Neural cell (in vitro differentiated cells): Measurements from ENCODE around the gene LDLRAD3. TPM values are rescaled to one million over a fixed set of nuclear protein-coding genes. Genes with fewer than 3 reads are reported as not detected.

Source experiments
- H2AFZ ChIP-seq: fragments of 200-600, 300-800 bp; sonication (generic), shearing (Covaris generic); 2 replicates; pipeline ENCODE4 v1.6.0; 2014; ENCODE audit warnings: low read depth, mild to moderate bottlenecking, antibody characterized with exemption, low read length, moderate library complexity
- H3F3A ChIP-seq: fragments of 200-600 bp; shearing (Covaris generic); 2 replicates; pipeline ENCODE4 v1.6.1; 2016; ENCODE audit warnings: mild to moderate bottlenecking, moderate library complexity, mixed read lengths, antibody characterized with exemption, low read length; ENCODE audit not compliant: insufficient read depth, poor library complexity, severe bottlenecking
- H3K27ac ChIP-seq: fragments of 200-600, 300-800 bp; sonication (generic), shearing (Covaris generic); 2 replicates; pipeline ENCODE4 v1.5.1; 2014; ENCODE audit warnings: mild to moderate bottlenecking, low read length, moderate library complexity
- H3K27me3 ChIP-seq: fragments of 300-800, 200-600 bp; sonication (generic), shearing (Covaris generic); 2 replicates; pipeline ENCODE4 v1.6.0; 2014; ENCODE audit warnings: mild to moderate bottlenecking, low read depth, low read length, moderate library complexity; ENCODE audit not compliant: insufficient read depth
- H3K36me3 ChIP-seq: fragments of 300-800, 200-600 bp; sonication (generic), shearing (Covaris generic); 2 replicates; pipeline ENCODE4 v1.5.1; 2014; ENCODE audit warnings: mild to moderate bottlenecking, antibody characterized with exemption, low read length, moderate library complexity; ENCODE audit not compliant: insufficient read depth
- H3K4me2 ChIP-seq: fragments of 300-800, 200-600 bp; sonication (generic), shearing (Covaris generic); 2 replicates; pipeline ENCODE4 v1.6.0; 2014; ENCODE audit warnings: mild to moderate bottlenecking, low read length
- H3K4me3 ChIP-seq: fragments of 300-800, 200-600 bp; sonication (generic), shearing (Covaris generic); 2 replicates; pipeline ENCODE4 v1.5.1; 2014; ENCODE audit warnings: mild to moderate bottlenecking, low read length, moderate library complexity
- H3K79me2 ChIP-seq: fragments of 200-600 bp; shearing (Covaris generic); replicated peaks from 2 replicates; pipeline ENCODE4 v1.6.0; 2014; ENCODE audit warnings: mild to moderate bottlenecking, low read length, moderate library complexity; ENCODE audit not compliant: insufficient read depth
- H3K9ac ChIP-seq: fragments of 300-800, 200-600 bp; sonication (generic), shearing (Covaris generic); 2 replicates; pipeline ENCODE4 v1.6.1; 2016; ENCODE audit warnings: mild to moderate bottlenecking, low read length, mixed read lengths
- H3K9me2 ChIP-seq: fragments of 200-600 bp; shearing (Covaris generic); 2 replicates; pipeline ENCODE4 v1.6.1; 2016; ENCODE audit warnings: mild to moderate bottlenecking, low read length, mixed read lengths; ENCODE audit not compliant: insufficient read depth
- H3K9me3 ChIP-seq: fragments of 200-600, 300-800 bp; sonication (generic), shearing (Covaris generic); 2 replicates; pipeline ENCODE4 v1.6.1; 2016; ENCODE audit warnings: mild to moderate bottlenecking, mixed run types, low read length, moderate library complexity, mixed read lengths
- H4K20me1 ChIP-seq: fragments of 200-600 bp; shearing (Covaris generic); 2 replicates; pipeline ENCODE4 v1.6.1; 2016; ENCODE audit warnings: mild to moderate bottlenecking, mixed run types; ENCODE audit not compliant: insufficient read depth
- EP300 ChIP-seq: fragments of 450-650 bp; conservative IDR thresholded peaks from 2 replicates; pipeline ENCODE4 v1.6.1; 2014; ENCODE audit warnings: antibody characterized with exemption, mild to moderate bottlenecking, moderate library complexity; ENCODE audit not compliant: poor library complexity, severe bottlenecking
- EZH2 ChIP-seq: fragments of 200-600, 300-800 bp; shearing (Covaris generic), sonication (generic); IDR thresholded peaks from 2 replicates; pipeline ENCODE4 v1.6.1; 2014; ENCODE audit warnings: antibody characterized with exemption, low read length, borderline replicate concordance, mild to moderate bottlenecking; ENCODE audit not compliant: insufficient read depth, poor library complexity, severe bottlenecking
- MXI1 ChIP-seq: fragments of 450-650 bp; conservative IDR thresholded peaks from 2 replicates; pipeline ENCODE4 v1.6.1; 2014; ENCODE audit warnings: antibody characterized with exemption, mild to moderate bottlenecking; ENCODE audit not compliant: poor library complexity, severe bottlenecking
- POLR2AphosphoS5 ChIP-seq: IDR thresholded peaks from 2 replicates; pipeline ENCODE4 v1.6.1; 2012
- RAD21 ChIP-seq: fragments of 450-650 bp; conservative IDR thresholded peaks from 2 replicates; pipeline ENCODE4 v1.6.1; 2014; ENCODE audit warnings: antibody characterized with exemption, mild to moderate bottlenecking, moderate library complexity
- SMC3 ChIP-seq: fragments of 450-650 bp; conservative IDR thresholded peaks from 2 replicates; pipeline ENCODE4 v1.6.1; 2014; ENCODE audit warnings: antibody characterized with exemption, mild to moderate bottlenecking, moderate library complexity; ENCODE audit not compliant: poor library complexity
- TAF1 ChIP-seq: IDR thresholded peaks from 2 replicates; pipeline ENCODE4 v1.6.1; 2012; ENCODE audit warnings: low read depth
- polyA plus RNA-seq: library from polyadenylated mRNA; depleted of rRNA; stranded (reverse); fragments of >200 nt; gene quantifications from 2 replicates; pipeline ENCODE4 v1.2.3, GENCODE V29; 2014
- TF ChIP-seq, protein P1 (sequence below): IDR thresholded peaks from 2 replicates; pipeline ENCODE4 v1.6.1; 2012; ENCODE audit warnings: borderline replicate concordance
- TF ChIP-seq, protein P2 (sequence below): fragments of 450-650 bp; IDR thresholded peaks from 2 replicates; pipeline ENCODE4 v1.5.1; 2014; ENCODE audit warnings: antibody characterized with exemption, mild to moderate bottlenecking, moderate library complexity; ENCODE audit not compliant: poor library complexity, severe bottlenecking

LDLRAD3 gene
- polyA plus RNA-seq, 1 donor from 2014 or later: 3.5 TPM

DNA sequence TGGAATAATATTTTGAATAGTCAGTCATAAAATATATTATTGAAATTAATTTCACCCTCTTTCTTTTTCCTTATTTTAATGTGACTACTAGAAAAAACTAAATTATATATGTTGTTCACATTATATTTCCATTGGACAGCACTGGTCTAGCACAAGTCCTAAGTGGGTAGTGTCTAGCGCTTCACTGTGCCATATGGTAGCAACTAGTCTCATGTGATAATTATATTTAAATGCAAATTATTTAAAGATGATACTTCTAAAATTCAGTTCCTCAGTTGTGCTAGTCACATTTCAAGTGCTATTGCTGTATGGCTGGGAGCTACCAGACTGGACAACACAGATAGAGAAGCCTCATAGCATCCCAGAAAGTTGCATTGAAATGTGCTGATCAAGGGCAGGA is 19.1 kb upstream of the LDLRAD3 start:
- no peaks in the 10 kb centered on the region for H3K27me3 ChIP-seq
- H3K9ac ChIP-seq: no peak overlapping the region
- no peaks in the 10 kb centered on the region for H3K79me2 ChIP-seq
- H3K27ac ChIP-seq: no peak overlapping the region
- H3K9me3 ChIP-seq: no peaks in the 10 kb centered on the region
- no peak overlapping the region for H2AFZ ChIP-seq
- TF ChIP-seq EP300: no peak
- no peak for TF ChIP-seq TAF1
- no peak for TF ChIP-seq SMC3
- no peak for TF ChIP-seq EZH2
- no peak for TF ChIP-seq MXI1
- TF ChIP-seq POLR2AphosphoS5: no peak
- TF ChIP-seq, protein P1, sequence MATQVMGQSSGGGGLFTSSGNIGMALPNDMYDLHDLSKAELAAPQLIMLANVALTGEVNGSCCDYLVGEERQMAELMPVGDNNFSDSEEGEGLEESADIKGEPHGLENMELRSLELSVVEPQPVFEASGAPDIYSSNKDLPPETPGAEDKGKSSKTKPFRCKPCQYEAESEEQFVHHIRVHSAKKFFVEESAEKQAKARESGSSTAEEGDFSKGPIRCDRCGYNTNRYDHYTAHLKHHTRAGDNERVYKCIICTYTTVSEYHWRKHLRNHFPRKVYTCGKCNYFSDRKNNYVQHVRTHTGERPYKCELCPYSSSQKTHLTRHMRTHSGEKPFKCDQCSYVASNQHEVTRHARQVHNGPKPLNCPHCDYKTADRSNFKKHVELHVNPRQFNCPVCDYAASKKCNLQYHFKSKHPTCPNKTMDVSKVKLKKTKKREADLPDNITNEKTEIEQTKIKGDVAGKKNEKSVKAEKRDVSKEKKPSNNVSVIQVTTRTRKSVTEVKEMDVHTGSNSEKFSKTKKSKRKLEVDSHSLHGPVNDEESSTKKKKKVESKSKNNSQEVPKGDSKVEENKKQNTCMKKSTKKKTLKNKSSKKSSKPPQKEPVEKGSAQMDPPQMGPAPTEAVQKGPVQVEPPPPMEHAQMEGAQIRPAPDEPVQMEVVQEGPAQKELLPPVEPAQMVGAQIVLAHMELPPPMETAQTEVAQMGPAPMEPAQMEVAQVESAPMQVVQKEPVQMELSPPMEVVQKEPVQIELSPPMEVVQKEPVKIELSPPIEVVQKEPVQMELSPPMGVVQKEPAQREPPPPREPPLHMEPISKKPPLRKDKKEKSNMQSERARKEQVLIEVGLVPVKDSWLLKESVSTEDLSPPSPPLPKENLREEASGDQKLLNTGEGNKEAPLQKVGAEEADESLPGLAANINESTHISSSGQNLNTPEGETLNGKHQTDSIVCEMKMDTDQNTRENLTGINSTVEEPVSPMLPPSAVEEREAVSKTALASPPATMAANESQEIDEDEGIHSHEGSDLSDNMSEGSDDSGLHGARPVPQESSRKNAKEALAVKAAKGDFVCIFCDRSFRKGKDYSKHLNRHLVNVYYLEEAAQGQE: no peak
- TF ChIP-seq, protein P2, sequence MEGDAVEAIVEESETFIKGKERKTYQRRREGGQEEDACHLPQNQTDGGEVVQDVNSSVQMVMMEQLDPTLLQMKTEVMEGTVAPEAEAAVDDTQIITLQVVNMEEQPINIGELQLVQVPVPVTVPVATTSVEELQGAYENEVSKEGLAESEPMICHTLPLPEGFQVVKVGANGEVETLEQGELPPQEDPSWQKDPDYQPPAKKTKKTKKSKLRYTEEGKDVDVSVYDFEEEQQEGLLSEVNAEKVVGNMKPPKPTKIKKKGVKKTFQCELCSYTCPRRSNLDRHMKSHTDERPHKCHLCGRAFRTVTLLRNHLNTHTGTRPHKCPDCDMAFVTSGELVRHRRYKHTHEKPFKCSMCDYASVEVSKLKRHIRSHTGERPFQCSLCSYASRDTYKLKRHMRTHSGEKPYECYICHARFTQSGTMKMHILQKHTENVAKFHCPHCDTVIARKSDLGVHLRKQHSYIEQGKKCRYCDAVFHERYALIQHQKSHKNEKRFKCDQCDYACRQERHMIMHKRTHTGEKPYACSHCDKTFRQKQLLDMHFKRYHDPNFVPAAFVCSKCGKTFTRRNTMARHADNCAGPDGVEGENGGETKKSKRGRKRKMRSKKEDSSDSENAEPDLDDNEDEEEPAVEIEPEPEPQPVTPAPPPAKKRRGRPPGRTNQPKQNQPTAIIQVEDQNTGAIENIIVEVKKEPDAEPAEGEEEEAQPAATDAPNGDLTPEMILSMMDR: no peak
- TF ChIP-seq RAD21: no peak
- H3K4me3 ChIP-seq: no peak overlapping the region
- H3K9me2 ChIP-seq: no peaks in the 10 kb centered on the region
- no peak overlapping the region for H3K4me2 ChIP-seq
- H3F3A ChIP-seq: no peaks in the 10 kb centered on the region
- H4K20me1 ChIP-seq: no peaks in the 10 kb centered on the region
- no peaks in the 10 kb centered on the region for H3K36me3 ChIP-seq

DNA sequence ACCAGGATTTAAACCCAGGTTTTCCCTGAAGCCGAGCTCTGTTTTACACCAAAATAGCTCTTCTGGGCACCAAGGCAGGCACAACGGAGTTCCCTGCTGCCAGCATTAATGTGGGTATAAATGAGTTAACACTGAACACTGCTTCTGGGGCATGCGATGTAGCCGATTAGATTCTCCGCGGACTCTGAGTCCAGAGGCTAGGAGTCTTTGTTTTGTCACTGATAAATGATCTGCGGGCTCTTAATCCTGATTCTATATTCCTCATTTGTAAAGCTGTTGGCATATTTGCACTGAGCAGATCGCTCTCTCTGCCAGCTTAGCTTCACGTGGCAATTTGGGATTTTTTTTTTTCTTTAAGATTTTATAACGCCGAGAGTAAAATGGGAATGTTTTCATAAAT is 16.8 kb upstream of the LDLRAD3 start:
- no peak overlapping the region for H3K4me3 ChIP-seq

More for the DNA sequence above, 16.8 kb upstream of the LDLRAD3 start:
- TF ChIP-seq EP300 (no peak), MXI1 (no peak), RAD21 (no peak), SMC3 (no peak)
- TF ChIP-seq, protein P1: no peak
- TF ChIP-seq, protein P2: no peak
- Histone ChIP-seq H4K20me1 (no peaks in the 10 kb centered on the region), H3F3A (no peaks in the 10 kb centered on the region), H3K9ac (no peak overlapping the region), H2AFZ (no peak overlapping the region), H3K27ac (no peak overlapping the region), H3K27me3 (no peaks in the 10 kb centered on the region), H3K4me2 (no peak overlapping the region), H3K9me2 (no peaks in the 10 kb centered on the region), H3K79me2 (no peaks in the 10 kb centered on the region), H3K9me3 (no peaks in the 10 kb centered on the region), H3K36me3 (no peaks in the 10 kb centered on the region)
